Fibroblast of pulmonary artery (primary cell): ENCODE measurements around the gene LRRK2.

Experiments used
- DNase-seq: peaks from one replicate; pipeline ENCODE4 v3.0.0-alpha.2; 2010; ENCODE audit warnings: low read depth
- H3K4me3 ChIP-seq: replicated peaks from 2 replicates; pipeline ENCODE4 v1.5.1; 2011; ENCODE audit warnings: low read depth, mild to moderate bottlenecking, control low read depth, low read length, moderate library complexity
- TF ChIP-seq, protein P1 (sequence below): IDR thresholded peaks from 2 replicates; pipeline ENCODE4 v1.5.1; 2011; ENCODE audit warnings: mild to moderate bottlenecking, control low read depth, low read length, inconsistent platforms; ENCODE audit errors: missing control alignments

The LRRK2 gene

DNA sequence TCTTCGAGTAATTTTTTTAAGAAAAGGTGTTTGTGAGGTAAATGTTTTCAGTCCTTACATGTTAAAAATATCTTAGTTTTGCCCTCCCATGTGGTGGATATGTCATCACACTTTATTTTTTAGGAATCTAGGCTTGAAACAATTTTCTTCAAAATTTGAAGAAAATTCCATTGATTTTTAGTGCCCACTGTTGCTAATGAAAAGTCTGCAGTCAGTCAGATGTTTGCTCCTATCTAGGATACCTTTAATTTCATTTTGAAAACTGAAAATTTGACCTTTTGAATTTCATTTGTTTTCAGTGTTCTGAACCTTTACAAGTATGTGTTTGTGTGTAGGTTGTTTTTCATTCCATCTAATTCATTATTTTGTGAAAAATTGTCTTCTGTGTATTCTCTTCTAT lies 105.4 kb downstream of the LRRK2 start:
- no peak overlapping the region for H3K4me3 ChIP-seq
- TF ChIP-seq, protein P1, sequence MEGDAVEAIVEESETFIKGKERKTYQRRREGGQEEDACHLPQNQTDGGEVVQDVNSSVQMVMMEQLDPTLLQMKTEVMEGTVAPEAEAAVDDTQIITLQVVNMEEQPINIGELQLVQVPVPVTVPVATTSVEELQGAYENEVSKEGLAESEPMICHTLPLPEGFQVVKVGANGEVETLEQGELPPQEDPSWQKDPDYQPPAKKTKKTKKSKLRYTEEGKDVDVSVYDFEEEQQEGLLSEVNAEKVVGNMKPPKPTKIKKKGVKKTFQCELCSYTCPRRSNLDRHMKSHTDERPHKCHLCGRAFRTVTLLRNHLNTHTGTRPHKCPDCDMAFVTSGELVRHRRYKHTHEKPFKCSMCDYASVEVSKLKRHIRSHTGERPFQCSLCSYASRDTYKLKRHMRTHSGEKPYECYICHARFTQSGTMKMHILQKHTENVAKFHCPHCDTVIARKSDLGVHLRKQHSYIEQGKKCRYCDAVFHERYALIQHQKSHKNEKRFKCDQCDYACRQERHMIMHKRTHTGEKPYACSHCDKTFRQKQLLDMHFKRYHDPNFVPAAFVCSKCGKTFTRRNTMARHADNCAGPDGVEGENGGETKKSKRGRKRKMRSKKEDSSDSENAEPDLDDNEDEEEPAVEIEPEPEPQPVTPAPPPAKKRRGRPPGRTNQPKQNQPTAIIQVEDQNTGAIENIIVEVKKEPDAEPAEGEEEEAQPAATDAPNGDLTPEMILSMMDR = no peak
- no peak for DNase-seq

GRCh38 chr12:40331886-40332285 lies 107.1 kb downstream of the LRRK2 start:
- DNase-seq = no peak

DNA sequence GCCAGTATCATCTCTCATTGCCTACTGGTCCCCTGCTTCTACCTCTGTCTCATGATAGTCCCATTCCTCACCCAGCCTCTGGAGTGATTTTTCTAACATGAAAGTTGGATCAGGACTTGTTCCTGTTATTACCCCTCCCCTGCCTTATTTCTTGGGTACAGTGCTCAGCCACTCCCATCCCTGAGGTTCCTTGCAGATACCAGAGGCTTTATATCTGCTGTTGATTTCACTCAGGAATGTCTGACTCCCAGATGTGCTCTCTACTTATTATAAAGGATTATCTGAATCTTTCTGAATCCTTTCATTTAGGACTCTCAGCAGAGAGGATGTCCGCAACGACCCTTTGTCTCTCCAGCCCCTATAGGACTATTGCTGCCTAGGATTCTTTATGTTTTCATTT lies 111.2 kb downstream of the LRRK2 start:
- TF ChIP-seq, protein P1 = no peak
- DNase-seq = no peak
- no peak overlapping the region for H3K4me3 ChIP-seq

More at GRCh38 chr12:40331886-40332285, 107.1 kb downstream of the LRRK2 start:
- no peak overlapping the region for H3K4me3 ChIP-seq
- TF ChIP-seq, protein P1 = no peak

DNA sequence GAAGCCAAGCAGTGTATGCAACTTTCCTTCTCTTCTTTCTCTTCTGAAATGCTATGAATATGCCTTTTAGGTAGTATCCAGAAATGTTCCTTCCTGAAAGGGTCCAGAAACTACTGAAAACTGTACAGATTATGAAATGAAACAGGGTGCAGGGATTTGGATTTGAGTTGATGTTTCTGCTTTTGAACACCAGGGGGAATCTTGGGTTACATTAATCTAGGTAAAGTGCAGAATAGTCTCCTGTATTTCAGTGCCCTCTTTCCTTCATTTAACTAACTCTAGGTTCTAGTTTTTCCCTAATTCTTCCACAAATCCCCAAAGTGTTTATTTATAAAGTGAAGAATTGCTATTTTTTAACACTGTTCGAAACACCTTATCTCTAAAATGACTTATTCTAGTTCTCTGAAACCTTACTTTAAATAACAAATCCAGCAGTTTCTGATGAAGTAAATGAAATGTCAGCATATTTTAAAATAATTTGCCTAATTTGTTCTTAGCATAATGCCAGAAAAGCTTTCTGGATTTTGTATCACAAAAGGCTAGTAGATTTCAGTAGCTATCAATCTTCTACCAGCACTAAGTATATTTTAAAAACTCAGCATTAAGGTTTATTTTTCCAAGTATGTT lies 111.9 kb downstream of the LRRK2 start:
- peak; percentile 31 for DNase-seq
- H3K4me3 ChIP-seq = no peak overlapping the region
- TF ChIP-seq, protein P1 = peak; percentile 56

GRCh38 chr12:40338071-40338470 lies 113.3 kb downstream of the LRRK2 start:
- no peak overlapping the region for H3K4me3 ChIP-seq
- no peak for DNase-seq
- TF ChIP-seq, protein P1 = no peak

DNA sequence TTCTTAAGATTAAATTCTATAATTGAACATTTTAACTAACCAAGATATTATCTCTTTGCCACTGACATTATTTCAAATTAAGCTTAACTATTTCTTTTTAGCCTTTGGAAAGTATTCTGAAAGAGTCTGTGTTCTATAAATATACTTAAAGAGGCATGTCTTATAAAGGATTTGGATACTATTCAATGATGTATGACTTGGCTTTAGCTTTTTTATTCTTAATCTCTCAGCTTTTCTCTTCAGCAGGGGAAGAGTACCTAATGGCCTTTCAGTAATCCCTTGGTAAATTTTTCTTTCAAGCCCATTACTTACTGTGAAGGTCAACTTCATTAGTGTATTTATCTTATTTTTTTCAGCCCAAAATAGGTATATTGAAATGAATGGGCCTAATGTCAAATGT lies 113.8 kb downstream of the LRRK2 start:
- TF ChIP-seq, protein P1 = no peak
- no peak for DNase-seq
- no peak overlapping the region for H3K4me3 ChIP-seq

GRCh38 chr12:40342010-40342409 lies 117.2 kb downstream of the LRRK2 start:
- TF ChIP-seq, protein P1 = no peak
- H3K4me3 ChIP-seq = no peak overlapping the region
- no peak for DNase-seq
